ENCODE results near the gene WNT10A. TPM values are rescaled to one million over a fixed set of nuclear protein-coding genes. Genes with fewer than 3 reads are reported as not detected.

The WNT10A gene
- total and polyA plus RNA-seq, 2 of the 8 experiments (the other 6 are each of a cell fraction or from before 2014, with no cell fraction given), result 0.05 TPM; not detected in 1

DNA sequence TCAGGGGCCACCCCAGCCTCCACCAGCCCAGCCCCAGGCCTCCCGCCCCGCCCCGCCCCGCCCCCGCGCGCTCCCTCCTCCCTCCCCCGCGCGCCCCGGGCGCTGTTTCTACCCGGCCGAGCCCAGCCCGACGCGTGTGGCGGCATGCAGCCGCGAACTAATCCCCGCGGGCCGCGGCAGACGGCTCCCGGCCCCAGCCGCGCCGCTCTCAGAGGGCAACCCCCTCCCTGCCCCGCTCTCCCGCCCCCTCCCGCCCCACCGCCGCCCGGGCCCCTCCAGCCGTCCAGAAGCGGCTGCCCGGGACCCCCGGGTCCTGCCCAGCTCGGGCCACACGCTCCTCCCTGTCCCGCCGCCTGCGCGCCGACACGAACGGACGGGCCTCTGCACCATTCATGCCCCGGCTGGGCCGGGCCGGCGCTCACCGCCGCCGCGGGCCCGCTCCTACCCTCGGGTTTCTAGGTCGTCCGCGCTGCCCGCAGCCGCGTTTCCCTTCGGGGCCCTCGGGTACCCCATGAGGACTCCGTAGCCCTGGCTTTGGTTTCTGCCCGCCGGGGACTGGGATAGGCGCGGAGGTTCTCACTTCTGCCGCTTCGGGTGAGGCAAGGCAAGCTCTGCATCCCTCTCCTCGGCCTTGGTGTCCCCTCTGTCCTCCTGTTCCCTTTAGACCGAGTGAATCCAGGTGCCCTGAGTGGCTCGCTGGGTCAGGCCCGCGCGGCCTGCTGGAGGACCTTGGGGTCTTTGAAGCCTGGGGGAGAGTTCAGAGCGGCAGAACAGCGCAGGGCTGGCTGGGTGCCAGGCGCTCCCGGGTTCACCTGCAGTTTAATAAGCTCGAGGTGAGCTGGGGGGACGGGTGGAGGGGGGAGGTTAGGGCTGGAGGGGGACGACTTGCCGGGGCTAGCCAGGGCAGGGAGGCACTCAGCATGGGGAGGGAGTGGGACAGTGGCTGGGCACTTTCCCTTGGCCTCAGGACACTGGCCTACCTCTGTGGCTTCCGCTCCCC lies 3.1 kb downstream of the WNT10A start (continued):
- TF ChIP-seq, protein P1, sequence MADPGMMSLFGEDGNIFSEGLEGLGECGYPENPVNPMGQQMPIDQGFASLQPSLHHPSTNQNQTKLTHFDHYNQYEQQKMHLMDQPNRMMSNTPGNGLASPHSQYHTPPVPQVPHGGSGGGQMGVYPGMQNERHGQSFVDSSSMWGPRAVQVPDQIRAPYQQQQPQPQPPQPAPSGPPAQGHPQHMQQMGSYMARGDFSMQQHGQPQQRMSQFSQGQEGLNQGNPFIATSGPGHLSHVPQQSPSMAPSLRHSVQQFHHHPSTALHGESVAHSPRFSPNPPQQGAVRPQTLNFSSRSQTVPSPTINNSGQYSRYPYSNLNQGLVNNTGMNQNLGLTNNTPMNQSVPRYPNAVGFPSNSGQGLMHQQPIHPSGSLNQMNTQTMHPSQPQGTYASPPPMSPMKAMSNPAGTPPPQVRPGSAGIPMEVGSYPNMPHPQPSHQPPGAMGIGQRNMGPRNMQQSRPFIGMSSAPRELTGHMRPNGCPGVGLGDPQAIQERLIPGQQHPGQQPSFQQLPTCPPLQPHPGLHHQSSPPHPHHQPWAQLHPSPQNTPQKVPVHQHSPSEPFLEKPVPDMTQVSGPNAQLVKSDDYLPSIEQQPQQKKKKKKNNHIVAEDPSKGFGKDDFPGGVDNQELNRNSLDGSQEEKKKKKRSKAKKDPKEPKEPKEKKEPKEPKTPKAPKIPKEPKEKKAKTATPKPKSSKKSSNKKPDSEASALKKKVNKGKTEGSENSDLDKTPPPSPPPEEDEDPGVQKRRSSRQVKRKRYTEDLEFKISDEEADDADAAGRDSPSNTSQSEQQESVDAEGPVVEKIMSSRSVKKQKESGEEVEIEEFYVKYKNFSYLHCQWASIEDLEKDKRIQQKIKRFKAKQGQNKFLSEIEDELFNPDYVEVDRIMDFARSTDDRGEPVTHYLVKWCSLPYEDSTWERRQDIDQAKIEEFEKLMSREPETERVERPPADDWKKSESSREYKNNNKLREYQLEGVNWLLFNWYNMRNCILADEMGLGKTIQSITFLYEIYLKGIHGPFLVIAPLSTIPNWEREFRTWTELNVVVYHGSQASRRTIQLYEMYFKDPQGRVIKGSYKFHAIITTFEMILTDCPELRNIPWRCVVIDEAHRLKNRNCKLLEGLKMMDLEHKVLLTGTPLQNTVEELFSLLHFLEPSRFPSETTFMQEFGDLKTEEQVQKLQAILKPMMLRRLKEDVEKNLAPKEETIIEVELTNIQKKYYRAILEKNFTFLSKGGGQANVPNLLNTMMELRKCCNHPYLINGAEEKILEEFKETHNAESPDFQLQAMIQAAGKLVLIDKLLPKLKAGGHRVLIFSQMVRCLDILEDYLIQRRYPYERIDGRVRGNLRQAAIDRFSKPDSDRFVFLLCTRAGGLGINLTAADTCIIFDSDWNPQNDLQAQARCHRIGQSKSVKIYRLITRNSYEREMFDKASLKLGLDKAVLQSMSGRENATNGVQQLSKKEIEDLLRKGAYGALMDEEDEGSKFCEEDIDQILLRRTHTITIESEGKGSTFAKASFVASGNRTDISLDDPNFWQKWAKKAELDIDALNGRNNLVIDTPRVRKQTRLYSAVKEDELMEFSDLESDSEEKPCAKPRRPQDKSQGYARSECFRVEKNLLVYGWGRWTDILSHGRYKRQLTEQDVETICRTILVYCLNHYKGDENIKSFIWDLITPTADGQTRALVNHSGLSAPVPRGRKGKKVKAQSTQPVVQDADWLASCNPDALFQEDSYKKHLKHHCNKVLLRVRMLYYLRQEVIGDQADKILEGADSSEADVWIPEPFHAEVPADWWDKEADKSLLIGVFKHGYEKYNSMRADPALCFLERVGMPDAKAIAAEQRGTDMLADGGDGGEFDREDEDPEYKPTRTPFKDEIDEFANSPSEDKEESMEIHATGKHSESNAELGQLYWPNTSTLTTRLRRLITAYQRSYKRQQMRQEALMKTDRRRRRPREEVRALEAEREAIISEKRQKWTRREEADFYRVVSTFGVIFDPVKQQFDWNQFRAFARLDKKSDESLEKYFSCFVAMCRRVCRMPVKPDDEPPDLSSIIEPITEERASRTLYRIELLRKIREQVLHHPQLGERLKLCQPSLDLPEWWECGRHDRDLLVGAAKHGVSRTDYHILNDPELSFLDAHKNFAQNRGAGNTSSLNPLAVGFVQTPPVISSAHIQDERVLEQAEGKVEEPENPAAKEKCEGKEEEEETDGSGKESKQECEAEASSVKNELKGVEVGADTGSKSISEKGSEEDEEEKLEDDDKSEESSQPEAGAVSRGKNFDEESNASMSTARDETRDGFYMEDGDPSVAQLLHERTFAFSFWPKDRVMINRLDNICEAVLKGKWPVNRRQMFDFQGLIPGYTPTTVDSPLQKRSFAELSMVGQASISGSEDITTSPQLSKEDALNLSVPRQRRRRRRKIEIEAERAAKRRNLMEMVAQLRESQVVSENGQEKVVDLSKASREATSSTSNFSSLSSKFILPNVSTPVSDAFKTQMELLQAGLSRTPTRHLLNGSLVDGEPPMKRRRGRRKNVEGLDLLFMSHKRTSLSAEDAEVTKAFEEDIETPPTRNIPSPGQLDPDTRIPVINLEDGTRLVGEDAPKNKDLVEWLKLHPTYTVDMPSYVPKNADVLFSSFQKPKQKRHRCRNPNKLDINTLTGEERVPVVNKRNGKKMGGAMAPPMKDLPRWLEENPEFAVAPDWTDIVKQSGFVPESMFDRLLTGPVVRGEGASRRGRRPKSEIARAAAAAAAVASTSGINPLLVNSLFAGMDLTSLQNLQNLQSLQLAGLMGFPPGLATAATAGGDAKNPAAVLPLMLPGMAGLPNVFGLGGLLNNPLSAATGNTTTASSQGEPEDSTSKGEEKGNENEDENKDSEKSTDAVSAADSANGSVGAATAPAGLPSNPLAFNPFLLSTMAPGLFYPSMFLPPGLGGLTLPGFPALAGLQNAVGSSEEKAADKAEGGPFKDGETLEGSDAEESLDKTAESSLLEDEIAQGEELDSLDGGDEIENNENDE (IDR thresholded peaks at IDR 0.05; ENCODE audit: insufficient replicate concordance, low read length), result no peak
- no peak for TF ChIP-seq EGR1 (IDR thresholded peaks at IDR 0.05; ENCODE audit: borderline replicate concordance, low read depth, low read length)
- peak; percentile 92 for TF ChIP-seq RNF2 (IDR thresholded peaks at IDR 0.05; ENCODE audit: borderline replicate concordance, low read depth, low read length, missing control alignments, poor library complexity, severe bottlenecking)
- no peak for TF ChIP-seq SRF (IDR thresholded peaks at IDR 0.05; ENCODE audit: low read depth, low read length)
- TF ChIP-seq KDM5A (IDR thresholded peaks at IDR 0.05; ENCODE audit: low read length), result no peak
- TF ChIP-seq BRCA1 (IDR thresholded peaks at IDR 0.05; ENCODE audit: low read depth, low read length), result no peak
- peak; percentile 95 for TF ChIP-seq EZH2 (IDR thresholded peaks at IDR 0.05; ENCODE audit: low read depth, low read length, severe bottlenecking)
- TF ChIP-seq KDM4A (IDR thresholded peaks at IDR 0.05; ENCODE audit: low read depth, low read length, severe bottlenecking), result peak; percentile 43

Data from H1 (cell line).